CD4-positive, alpha-beta T cell treated with Interleukin-15 for 1 hour (primary cell): Measurements from ENCODE around the gene FIBCD1.

Experiments used
- DNase-seq: peaks from one replicate; pipeline ENCODE4 v3.0.0-alpha.2; 2020

The FIBCD1 gene, protein sequence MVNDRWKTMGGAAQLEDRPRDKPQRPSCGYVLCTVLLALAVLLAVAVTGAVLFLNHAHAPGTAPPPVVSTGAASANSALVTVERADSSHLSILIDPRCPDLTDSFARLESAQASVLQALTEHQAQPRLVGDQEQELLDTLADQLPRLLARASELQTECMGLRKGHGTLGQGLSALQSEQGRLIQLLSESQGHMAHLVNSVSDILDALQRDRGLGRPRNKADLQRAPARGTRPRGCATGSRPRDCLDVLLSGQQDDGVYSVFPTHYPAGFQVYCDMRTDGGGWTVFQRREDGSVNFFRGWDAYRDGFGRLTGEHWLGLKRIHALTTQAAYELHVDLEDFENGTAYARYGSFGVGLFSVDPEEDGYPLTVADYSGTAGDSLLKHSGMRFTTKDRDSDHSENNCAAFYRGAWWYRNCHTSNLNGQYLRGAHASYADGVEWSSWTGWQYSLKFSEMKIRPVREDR

GRCh38 chr9:130938652-130939404, at the start of gene FIBCD1:
Gene FIBCD1 (minus strand): TSS chr9:130939247. CDS start chr9:130938607, 640 bp downstream.
- no peak for DNase-seq

DNA sequence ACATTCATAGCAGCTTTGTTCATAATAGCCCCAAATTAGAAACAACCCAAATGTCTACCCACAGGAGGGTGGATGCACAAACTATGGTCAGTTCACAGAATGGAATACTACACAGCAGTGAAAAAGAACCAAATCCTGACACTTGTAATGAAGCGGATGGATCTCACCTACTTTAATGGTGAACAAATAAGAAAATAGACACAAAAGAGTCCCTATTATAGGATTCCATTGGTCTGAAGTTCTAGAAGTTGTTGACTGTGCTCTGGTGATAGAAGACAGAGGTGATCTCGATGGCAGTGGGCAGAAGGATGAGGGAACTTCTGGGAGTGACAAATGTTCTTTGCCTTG, 49.3 kb upstream of the FIBCD1 start:
- DNase-seq: no peak

GRCh38 chr9:130987738-130988399, 48.8 kb upstream of the FIBCD1 start:
- DNase-seq: no peak

DNA sequence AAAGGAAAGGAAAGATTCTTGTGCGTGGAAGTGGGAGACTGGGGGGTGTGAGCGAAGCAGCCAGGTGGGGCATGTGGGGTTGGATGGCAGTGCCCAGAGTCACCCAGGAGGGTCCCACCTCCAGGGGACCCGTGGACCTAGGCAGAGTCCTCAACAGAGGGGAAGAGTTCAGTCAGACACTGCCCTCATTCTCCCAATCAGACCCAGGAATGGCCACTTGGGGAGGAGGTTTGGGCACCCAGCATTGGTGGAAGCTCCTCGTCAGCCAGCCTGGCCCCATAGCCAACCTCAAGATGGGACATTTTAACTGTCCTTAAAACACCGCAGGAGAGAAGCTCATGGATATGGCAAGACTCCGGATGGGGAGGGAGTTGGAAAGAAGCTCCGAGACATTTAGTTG, 48.0 kb upstream of the FIBCD1 start:
- DNase-seq: no peak

DNA sequence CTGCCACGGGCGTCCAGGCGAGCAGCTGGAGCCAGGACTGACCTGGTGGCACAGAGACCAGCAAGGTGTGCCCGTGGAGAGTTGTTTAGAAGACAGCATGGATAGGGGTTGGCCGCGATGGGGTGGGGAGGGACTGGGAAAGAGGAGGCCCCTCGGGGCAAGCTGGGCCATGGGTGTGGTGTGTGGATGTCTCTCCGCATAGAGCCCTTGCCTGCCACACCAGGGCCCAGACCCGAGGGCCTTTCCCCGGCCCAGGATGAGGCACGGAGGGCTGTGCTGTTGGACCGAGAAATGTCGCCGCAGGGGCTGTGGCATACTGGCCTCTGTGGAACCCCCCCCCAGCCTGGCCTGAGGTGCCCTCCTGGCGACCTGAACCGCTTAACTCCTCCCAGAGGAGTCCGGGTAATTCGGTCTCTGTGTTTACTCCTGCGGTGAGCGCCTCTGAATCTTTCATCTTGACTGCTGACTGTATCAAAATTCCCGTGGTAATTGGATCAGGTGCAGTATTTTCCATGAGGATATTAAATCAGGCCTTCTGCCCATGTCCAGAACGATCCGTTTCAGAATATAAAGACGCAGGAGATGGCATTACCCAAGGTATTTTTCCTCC, 47.4 kb upstream of the FIBCD1 start:
- DNase-seq: no peak

GRCh38 chr9:130985606-130986162, 46.6 kb upstream of the FIBCD1 start:
- no peak for DNase-seq

DNA sequence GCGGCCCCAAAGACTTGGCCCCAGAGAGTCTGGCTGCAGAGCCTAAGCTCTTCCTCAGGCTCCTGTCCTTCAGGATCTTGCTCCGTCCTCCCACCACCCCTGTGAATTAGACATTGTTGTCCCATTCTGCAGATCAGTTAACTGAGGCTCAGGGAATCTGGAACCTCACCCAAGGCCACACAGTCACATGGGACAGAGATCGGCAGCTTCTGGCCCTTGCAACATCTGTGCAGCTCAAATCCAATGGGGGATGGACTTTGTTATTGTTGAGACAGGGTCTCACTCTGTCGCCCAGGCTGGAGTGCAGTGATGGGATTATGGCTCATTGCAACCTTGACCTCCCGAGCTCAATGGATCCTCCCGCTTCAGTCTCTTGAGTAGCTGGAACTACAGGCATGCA, 46.0 kb upstream of the FIBCD1 start:
- DNase-seq: no peak

- no peak for DNase-seq
These were observed 45.5 kb upstream of the FIBCD1 start for GRCh38 chr9:130984521-130984920.

DNA sequence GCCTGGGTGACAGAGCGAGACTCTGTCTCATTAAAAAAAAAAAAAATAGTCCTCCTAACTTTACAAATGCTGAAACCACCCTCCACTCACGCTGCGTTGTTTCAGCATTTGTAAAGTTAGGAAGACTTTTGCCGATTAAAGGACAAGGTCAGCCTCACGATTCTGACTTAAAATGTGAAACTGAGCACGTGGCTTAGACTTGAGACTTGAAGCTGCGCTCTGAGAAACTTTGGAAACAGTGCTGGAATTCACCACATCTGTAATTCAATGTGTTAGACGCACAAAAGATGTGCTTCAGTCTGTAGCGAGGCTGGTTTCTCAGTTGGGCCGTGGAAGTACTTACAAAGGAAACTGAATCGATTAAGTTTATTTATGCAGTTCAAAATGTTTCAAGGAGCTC, 44.9 kb upstream of the FIBCD1 start:
- DNase-seq: no peak

DNA sequence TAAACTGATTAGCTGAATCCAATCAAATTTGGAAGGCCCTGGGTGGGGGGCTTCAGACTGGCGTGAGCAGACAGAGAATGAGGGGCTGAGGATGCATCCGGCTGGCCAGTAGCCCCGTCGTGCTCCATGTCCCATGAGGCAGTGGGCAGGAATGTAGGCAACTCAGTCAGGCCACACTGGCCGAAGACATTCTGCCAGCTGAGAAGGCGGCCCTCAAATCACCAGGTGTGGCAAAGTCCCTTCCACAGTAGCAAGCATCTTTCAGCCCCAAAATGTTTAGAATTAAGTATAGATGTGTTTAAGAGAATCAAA, 44.3 kb upstream of the FIBCD1 start:
- DNase-seq: no peak

- DNase-seq: no peak
These were observed 43.8 kb upstream of the FIBCD1 start for GRCh38 chr9:130982636-130983358.

DNA sequence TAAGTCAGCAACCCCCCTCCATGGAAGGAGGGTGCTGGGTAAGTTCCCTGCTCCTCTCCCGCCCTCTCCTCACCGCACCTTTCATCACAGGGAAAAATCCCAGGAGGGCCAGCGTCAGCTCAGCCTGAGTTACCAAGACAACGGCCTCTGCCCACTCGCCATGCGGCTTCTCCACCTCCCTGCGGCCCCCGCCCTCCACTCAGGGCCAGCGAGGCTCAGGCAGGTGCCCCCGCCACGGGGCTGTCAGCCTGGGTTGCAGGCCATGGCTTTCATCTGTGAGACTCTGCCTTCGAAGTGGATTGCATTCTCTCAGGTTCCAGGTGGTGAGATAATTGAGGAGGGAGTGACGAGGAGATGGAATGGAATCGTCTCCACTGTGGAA, 42.7 kb upstream of the FIBCD1 start:
- DNase-seq: no peak

DNA sequence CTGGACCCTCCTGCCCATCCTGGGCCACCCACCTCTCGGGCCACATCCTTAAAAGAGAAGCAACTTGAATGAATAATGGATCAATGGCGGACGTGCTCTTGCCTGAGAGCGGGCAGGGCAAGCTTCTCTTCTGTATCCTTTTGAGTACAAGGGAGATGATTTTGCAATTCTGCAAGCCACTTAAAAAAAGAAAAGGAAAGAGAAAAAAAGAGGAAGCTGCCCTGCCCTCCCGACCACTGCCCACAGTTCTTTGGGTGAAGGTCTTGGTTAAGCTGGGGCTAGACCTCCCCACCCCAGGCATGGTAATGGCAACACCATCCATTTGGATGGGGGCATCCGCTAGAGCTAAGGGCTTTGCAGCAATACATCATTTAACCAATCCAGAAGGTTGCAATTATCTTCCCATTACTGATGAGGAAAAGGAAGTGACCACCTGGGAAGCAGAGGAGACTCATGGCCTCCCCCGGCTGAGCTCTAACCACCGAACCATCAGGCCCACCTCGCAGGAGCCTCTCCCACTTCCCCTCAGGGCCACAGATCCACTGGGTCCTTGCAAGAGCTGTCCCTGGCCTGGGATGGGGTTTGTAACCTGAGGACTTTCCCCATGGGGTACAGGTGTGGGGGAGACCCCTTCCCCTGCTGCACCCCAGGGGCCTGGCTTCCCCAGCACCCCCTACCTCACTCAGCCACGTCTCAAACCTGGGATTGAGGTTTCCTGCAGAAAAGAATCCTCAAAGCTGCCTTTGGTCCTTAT, 42.1 kb upstream of the FIBCD1 start:
- DNase-seq: no peak

- no peak for DNase-seq
These were observed 41.5 kb upstream of the FIBCD1 start for GRCh38 chr9:130980526-130980925.

GRCh38 chr9:130979591-130980385, 40.7 kb upstream of the FIBCD1 start:
- no peak for DNase-seq

GRCh38 chr9:130977811-130978221, 38.8 kb upstream of the FIBCD1 start:
- DNase-seq: no peak

DNA sequence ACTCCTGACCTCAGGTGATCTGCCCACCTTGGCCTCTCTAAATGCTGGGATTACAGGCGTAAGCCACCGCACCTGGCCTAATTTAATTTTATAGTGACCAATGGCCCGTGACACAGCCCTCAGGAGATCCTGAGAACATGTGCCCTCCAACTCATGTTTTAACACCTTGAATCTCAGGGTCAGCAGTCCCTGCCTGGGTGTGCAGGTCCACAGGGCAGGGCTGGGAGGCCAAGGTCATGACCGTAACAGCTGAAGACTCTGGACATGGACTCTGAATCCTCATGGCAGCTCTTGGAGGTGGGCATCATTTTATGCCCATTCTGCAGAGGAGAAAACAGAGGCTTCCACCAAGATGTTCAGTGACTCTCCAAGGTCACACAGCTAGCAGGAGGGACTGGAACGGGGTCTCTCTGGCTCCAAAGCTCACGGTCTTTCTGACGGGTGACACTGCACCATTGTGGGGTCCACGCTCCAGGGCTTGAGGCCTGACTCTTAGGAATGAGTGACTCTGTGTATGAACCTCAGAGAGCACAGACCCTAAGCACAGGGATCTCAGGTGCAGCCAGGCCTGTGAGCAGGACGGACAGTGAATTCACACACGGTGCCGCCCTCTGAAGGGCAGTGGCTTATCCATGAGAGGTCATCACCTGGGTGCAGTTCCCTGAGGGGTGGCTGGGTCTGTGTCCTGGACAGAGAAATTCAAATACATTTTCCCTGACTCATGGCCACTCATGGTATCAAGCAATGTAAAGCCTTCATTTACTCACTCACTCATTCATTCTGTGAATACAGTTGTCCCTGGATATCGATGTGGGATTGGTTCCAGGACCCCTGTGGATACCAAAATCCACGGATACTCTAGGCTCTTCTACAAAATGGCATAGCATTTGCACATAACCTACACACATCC, 37.1 kb upstream of the FIBCD1 start:
- no peak for DNase-seq

DNA sequence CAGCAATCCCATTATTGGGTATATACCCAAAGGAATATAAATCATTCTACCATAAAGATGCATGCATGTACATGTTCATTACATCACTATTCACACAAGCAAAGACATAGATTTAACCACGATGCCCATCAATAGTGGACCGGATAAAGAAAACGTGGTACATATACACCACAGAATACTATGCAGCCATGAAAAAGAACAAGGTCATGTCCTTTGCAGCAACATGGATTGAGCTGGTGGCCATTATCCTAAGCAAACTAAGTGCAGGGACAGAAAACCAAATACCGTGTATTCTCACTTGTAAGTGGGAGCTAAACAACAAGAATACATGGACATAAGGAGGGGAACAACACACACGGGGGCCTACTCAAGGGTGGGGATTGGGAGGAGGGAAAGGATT, 36.1 kb upstream of the FIBCD1 start:
- no peak for DNase-seq

- DNase-seq: no peak
These were observed 35.6 kb upstream of the FIBCD1 start for GRCh38 chr9:130974697-130975096.
